ENCODE measurements around the gene BST1. TPM values are rescaled to one million over a fixed set of nuclear protein-coding genes. Genes with fewer than 3 reads are reported as not detected.
A peak's percentile ranks its signal among the peaks of the same experiment; 100 is the strongest.

Gene BST1
- total and polyA plus RNA-seq, 12 donors = 1.3 to 5.7 (median 3.0) TPM

DNA sequence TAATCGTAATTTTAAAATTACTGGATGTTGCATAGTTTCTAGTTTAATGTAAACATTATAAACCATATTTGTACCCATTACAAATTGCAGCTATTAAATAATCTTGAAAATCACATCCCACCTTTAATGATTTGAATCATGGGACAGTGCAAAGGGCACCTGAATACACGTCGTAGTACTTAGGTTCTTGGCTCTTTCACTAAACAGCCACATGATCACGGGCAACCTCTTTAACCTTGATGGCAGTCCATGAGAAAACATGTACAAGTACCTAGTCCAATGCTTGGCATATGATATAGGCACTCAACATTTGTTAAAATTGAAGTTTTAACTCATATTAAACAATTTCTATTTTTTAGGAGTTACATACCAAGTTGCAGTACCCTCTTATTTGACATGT lies 35.9 kb upstream of the BST1 start:
- ATAC-seq (no peak), DNase-seq (no peak)
- WGBS, 2 donors = 63 to 72% methylated on average over 4 of the region's 4 CpGs
- TF ChIP-seq, protein P1, sequence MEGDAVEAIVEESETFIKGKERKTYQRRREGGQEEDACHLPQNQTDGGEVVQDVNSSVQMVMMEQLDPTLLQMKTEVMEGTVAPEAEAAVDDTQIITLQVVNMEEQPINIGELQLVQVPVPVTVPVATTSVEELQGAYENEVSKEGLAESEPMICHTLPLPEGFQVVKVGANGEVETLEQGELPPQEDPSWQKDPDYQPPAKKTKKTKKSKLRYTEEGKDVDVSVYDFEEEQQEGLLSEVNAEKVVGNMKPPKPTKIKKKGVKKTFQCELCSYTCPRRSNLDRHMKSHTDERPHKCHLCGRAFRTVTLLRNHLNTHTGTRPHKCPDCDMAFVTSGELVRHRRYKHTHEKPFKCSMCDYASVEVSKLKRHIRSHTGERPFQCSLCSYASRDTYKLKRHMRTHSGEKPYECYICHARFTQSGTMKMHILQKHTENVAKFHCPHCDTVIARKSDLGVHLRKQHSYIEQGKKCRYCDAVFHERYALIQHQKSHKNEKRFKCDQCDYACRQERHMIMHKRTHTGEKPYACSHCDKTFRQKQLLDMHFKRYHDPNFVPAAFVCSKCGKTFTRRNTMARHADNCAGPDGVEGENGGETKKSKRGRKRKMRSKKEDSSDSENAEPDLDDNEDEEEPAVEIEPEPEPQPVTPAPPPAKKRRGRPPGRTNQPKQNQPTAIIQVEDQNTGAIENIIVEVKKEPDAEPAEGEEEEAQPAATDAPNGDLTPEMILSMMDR (IDR thresholded peaks at IDR 0.05) = no peak
- H3K27ac ChIP-seq = peak overlapping the region in 1 of 10 donors; percentile 88
- no peaks in the 10 kb centered on the region for H3K27me3 ChIP-seq
- no peak overlapping the region for H3K4me3 ChIP-seq
- peaks cover 0 to 42% (median 5%) of the 10 kb centered on the region in 9 donors for H3K4me1 ChIP-seq
- intact Hi-C loops (cut with DNase I) = no loop called here
- H3K9me3 ChIP-seq = no peaks in the 10 kb centered on the region
- no peaks in the 10 kb centered on the region for H3K36me3 ChIP-seq

DNA sequence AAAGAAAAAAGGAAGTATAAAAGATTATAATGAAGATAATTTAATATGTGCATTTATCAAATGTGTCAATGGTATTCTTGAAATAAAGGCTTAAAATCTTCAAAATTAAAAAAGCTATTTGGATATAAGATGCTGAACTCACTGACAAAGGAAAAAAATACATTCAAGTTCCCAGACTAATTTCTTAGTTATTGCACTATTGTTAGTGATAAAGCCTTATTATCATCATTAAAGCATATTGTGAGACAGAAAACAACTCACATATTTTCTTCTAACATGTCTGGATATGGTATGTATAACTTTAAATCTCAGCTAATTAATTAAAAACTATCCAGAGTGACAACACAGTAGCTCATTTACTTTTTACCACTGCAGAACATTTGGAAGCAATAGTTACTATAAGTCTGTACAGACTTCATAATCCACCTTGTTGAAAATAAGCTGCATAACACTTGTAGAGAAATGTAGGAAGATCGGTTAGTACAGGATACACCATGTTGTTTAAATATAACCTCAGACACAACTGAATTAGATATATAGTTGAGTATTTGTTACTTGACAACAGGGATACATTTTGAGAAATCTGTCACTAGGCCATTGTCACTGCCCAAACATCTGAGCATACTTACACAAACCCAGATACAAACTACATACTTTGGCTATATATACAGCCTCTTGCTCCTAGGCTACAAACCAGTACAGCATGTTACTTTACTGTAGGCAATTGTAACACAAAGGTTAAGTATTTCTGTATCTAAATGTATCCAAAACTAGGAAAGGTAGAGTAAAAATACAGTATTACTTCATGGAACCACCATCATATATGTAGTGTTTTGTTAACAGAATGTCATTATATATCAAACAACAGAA lies 34.1 kb upstream of the BST1 start:
- WGBS, 2 donors = 42 to 49% methylated on average over 1 of the region's 1 CpG
- intact Hi-C loops (cut with DNase I) = no loop called here
- Histone ChIP-seq H3K27ac (peak overlapping the region in 1 of 10 donors; percentile 88), H3K9me3 (no peaks in the 10 kb centered on the region), H3K4me3 (no peak overlapping the region), H3K36me3 (no peaks in the 10 kb centered on the region), H3K4me1 (peaks cover 0 to 42% (median 5%) of the 10 kb centered on the region in 9 donors), H3K27me3 (no peaks in the 10 kb centered on the region)
- ATAC-seq = no peak
- TF ChIP-seq, protein P1 (IDR thresholded peaks at IDR 0.05) = no peak
- DNase-seq = no peak

DNA sequence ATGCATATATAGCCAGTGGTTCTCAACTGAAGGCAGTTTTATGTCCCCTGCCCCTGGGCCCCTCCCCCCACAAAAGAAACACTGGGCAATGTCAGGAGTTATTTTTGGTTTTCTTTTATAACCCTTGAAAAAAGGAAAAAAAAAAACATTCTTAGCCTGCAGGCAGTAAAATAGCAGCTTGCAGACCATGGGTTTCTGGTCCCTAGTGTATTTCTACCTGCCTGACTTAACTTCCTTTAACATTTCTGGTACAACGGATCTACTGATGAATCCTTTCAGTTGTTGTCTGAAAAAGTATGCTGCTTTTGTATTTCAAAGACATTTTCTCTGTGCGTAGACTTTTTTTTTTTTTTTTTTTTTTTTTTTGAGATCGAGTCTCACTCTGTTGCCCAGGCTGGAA lies 32.3 kb upstream of the BST1 start:
- Histone ChIP-seq H3K27me3 (no peaks in the 10 kb centered on the region), H3K4me1 (peaks cover 0 to 30% (median 5%) of the 10 kb centered on the region in 9 donors), H3K9me3 (no peaks in the 10 kb centered on the region), H3K4me3 (no peak overlapping the region), H3K27ac (no peak overlapping the region), H3K36me3 (no peaks in the 10 kb centered on the region)
- TF ChIP-seq, protein P1 (IDR thresholded peaks at IDR 0.05) = no peak
- intact Hi-C loops (cut with DNase I) = loop anchor here in 1 of 10 donors (5.0 kb wide), 1 partner anchor 1852 kb away; no protein-coding TSS in a partner anchor
- 90 to 94% methylated on average over 3 of the region's 3 CpGs for WGBS, 2 donors
- DNase-seq (no peak), ATAC-seq (no peak)

DNA sequence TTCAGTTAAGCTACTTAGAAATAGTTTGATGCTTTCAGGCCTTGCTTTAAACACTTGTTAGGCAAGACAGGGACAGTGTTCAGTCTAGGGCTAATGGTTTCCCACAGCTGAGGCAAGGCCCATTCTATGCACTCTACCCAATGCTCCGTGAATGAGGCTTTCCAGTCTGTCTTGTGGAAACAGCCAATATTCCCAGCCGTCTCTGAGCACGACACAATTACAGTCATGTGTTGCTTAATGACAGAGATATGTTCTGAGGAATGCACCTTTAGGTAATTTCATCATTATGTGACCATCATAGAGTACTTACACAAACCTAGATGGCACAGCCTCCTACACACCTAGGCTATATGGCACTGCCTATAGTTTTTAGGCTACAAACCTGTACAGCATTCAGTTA lies 30.8 kb upstream of the BST1 start:
- Histone ChIP-seq H3K27me3 (no peaks in the 10 kb centered on the region), H3K4me3 (no peak overlapping the region), H3K27ac (no peak overlapping the region), H3K4me1 (peaks cover 0 to 16% (median 0%) of the 10 kb centered on the region in 9 donors), H3K9me3 (no peaks in the 10 kb centered on the region), H3K36me3 (no peaks in the 10 kb centered on the region)
- ATAC-seq (no peak), DNase-seq (no peak)
- WGBS, 2 donors = 98 to 99% methylated on average over 3 of the region's 3 CpGs
- intact Hi-C loops (cut with DNase I) = loop anchor here in 1 of 10 donors (5.0 kb wide), 1 partner anchor 1850 kb away; no protein-coding TSS in a partner anchor
- TF ChIP-seq, protein P1 (IDR thresholded peaks at IDR 0.05) = no peak
